Endothelial cell of umbilical vein (primary cell): Measurements from ENCODE around the gene GNAL. TPM values are rescaled to one million over a fixed set of nuclear protein-coding genes. Genes with fewer than 3 reads are reported as not detected.

ENCODE experiments used
- BruUV-seq: library from RNA; stranded (reverse); fragments of 400-500 nt; replicated peaks from 2 replicates; lab custom pipeline; 2021; lab: Mats Ljungman, UMichigan
- CTCF ChIA-PET: fragments of 300-600, 350-600 bp; sonication (Branson Sonifier 250); formaldehyde crosslinking; loops from one replicate; lab custom pipeline; 2021; ENCODE audit warnings: antibody characterized with exemption, inconsistent platforms; lab: Charles Lee
- POLR2A ChIA-PET: fragments of 300-600, 350-600 bp; sonication (Branson Sonifier 250); formaldehyde crosslinking; loops from one replicate; lab custom pipeline; 2021; ENCODE audit warnings: antibody characterized with exemption, inconsistent platforms; lab: Charles Lee
- DNase-seq: peaks from one replicate; pipeline ENCODE4 v3.0.0-alpha.2; 2011; ENCODE audit warnings: low read depth, low spot score
- FAIRE-seq: peaks from 2 replicates; lab custom pipeline; 2011; peaks lifted over from hg19 to GRCh38; lab: Jason Lieb, UNC
- H2AFZ ChIP-seq: 2 replicates; pipeline ENCODE4 v1.6.0; 2012; ENCODE audit warnings: low read depth, low read length, control low read depth, inconsistent platforms
- H3K27ac ChIP-seq: 2 replicates; pipeline ENCODE4 v1.5.1; 2011; ENCODE audit warnings: low read depth, mild to moderate bottlenecking, control low read depth, low read length, moderate library complexity; ENCODE audit not compliant: insufficient read depth
- H3K27me3 ChIP-seq, 2 experiments: 2 replicates each; pipeline versions ENCODE4 v1.6.0 to v1.6.1; 2011; ENCODE audit warnings: low read length in 2 of 2, mixed read lengths in 1 of 2; ENCODE audit not compliant: control insufficient read depth in 2 of 2, insufficient read depth in 2 of 2
- H3K36me3 ChIP-seq, 2 experiments: 2 replicates in 1 of 2; 3 replicates in 1 of 2; pipeline ENCODE4 v1.5.1; 2011; ENCODE audit warnings: low read length in 2 of 2, mild to moderate bottlenecking in 1 of 2, moderate library complexity in 1 of 2; ENCODE audit not compliant: control insufficient read depth in 2 of 2, insufficient read depth in 2 of 2; ENCODE audit errors: extremely low read depth in 1 of 2
- H3K4me1 ChIP-seq: 3 replicates; pipeline ENCODE4 v1.5.1; 2011; ENCODE audit warnings: mild to moderate bottlenecking, low read length; ENCODE audit not compliant: control insufficient read depth, insufficient read depth; ENCODE audit errors: extremely low read depth
- H3K4me2 ChIP-seq: 2 replicates; pipeline ENCODE4 v1.6.1; 2011; ENCODE audit warnings: low read length, control low read depth, mixed read lengths; ENCODE audit not compliant: insufficient read depth
- H3K4me3 ChIP-seq, 3 experiments: fragments of 200-600 bp in 1 of 3; sonication (generic), shearing (Covaris generic) in 1 of 3; replicated peaks in 1 of 3; 2 replicates each; pipeline ENCODE4 v1.5.1; 2011 to 2016; ENCODE audit warnings: control low read depth in 3 of 3, low read length in 3 of 3, mild to moderate bottlenecking in 2 of 3, inconsistent platforms in 1 of 3, low read depth in 1 of 3, moderate library complexity in 1 of 3; ENCODE audit not compliant: insufficient read depth in 1 of 3
- H3K79me2 ChIP-seq: 2 replicates; pipeline ENCODE4 v1.6.0; 2012; ENCODE audit warnings: low read length, inconsistent platforms; ENCODE audit not compliant: control insufficient read depth, insufficient read depth
- H3K9ac ChIP-seq: replicated peaks from 2 replicates; pipeline ENCODE3; 2011; ENCODE audit warnings: low read length, control low read depth; ENCODE audit not compliant: insufficient read depth; ENCODE audit errors: extremely low read depth
- H3K9me1 ChIP-seq: replicated peaks from 3 replicates; pipeline ENCODE4 v1.6.0; 2011; ENCODE audit warnings: mild to moderate bottlenecking, low read length; ENCODE audit not compliant: control insufficient read depth, insufficient read depth; ENCODE audit errors: extremely low read depth
- H3K9me3 ChIP-seq: replicated peaks from 2 replicates; pipeline ENCODE4 v1.5.1; 2012; ENCODE audit warnings: low read length, inconsistent platforms; ENCODE audit not compliant: control insufficient read depth, insufficient read depth
- H4K20me1 ChIP-seq: replicated peaks from 2 replicates; pipeline ENCODE3; 2011; ENCODE audit warnings: mild to moderate bottlenecking, low read length; ENCODE audit not compliant: control insufficient read depth, insufficient read depth; ENCODE audit errors: extremely low read depth
- CTCF ChIP-seq, 2 donors: IDR thresholded peaks; 1 replicate in 1 of 2; 2 replicates in 1 of 2; pipeline ENCODE4 v1.5.1; 2011; ENCODE audit warnings: low read length in 2 of 2, mild to moderate bottlenecking in 2 of 2, moderate library complexity in 2 of 2, control low read depth in 1 of 2, inconsistent platforms in 1 of 2, low read depth in 1 of 2; ENCODE audit not compliant: insufficient read depth in 1 of 2; ENCODE audit errors: extremely low read depth in 1 of 2
- EZH2 ChIP-seq: IDR thresholded peaks from 2 replicates; pipeline ENCODE4 v1.6.1; 2012; ENCODE audit warnings: borderline replicate concordance, low read depth, mild to moderate bottlenecking, moderate library complexity, low read length, inconsistent platforms; ENCODE audit not compliant: severe bottlenecking
- FOS ChIP-seq: IDR thresholded peaks from 2 replicates; pipeline ENCODE4 v1.6.1; 2011; ENCODE audit warnings: mild to moderate bottlenecking, low read length, moderate library complexity, borderline replicate concordance; ENCODE audit not compliant: insufficient read depth
- GATA2 ChIP-seq: IDR thresholded peaks from 2 replicates; pipeline ENCODE4 v1.7.0; 2011; ENCODE audit warnings: low read depth, mild to moderate bottlenecking, moderate library complexity, mixed read lengths, low read length; ENCODE audit not compliant: insufficient read length, insufficient read depth
- JUN ChIP-seq: IDR thresholded peaks from 2 replicates; pipeline ENCODE4 v1.6.1; 2011; ENCODE audit warnings: borderline replicate concordance, low read depth; ENCODE audit not compliant: insufficient read length, insufficient read depth
- MAX ChIP-seq: IDR thresholded peaks from 2 replicates; pipeline ENCODE4 v1.6.1; 2011; ENCODE audit not compliant: insufficient read depth, insufficient read length
- MYC ChIP-seq: IDR thresholded peaks from one replicate; pipeline ENCODE4 v1.6.1; 2011; ENCODE audit warnings: mild to moderate bottlenecking, low read depth, low read length
- POLR2A ChIP-seq: IDR thresholded peaks from 2 replicates; pipeline ENCODE4 v1.6.1; 2012; ENCODE audit warnings: low read depth, mild to moderate bottlenecking, control low read depth, low read length
- POLR2AphosphoS5 ChIP-seq: IDR thresholded peaks from 2 replicates; pipeline ENCODE4 v1.6.1; 2012; ENCODE audit warnings: low read depth, mild to moderate bottlenecking, control low read depth, low read length, moderate library complexity; ENCODE audit not compliant: insufficient read depth
- dilution Hi-C: fragments of 300-500 bp; cut with MboI; formaldehyde crosslinking; loops from one replicate; pipeline ENCODE4 v1.15.0; 2019; ENCODE audit warnings: low sequenced_read_pairs; ENCODE audit not compliant: extremely low pct_ligation_motif_present
- intact Hi-C: fragments of 100-400 bp; cut with micrococcal nuclease; formaldehyde crosslinking; loops from one replicate; pipeline ENCODE4 v1.10.0; 2022
- polyA plus RNA-seq, 4 experiments: library from polyadenylated mRNA; depleted of rRNA in 3 of 4; stranded (reverse) in 3 of 4; unstranded in 1 of 4; fragments of >200 nt; gene quantifications; 2 replicates each; pipeline versions ENCODE4 v1.2.1 to v1.2.3, GENCODE V29; 2011 to 2012; ENCODE audit warnings: missing spikeins in 1 of 4
- total RNA-seq: library from RNA; stranded (reverse); gene quantifications from 2 replicates; pipeline ENCODE4 v1.2.3, GENCODE V29; 2021

Gene GNAL
- total and polyA plus RNA-seq, 2 donors (not counting 3 experiments of a cell fraction or from before 2014, with no cell fraction given): 0.07 to 0.73 TPM

- peaks cover 22% of the 10 kb centered on the region for H3K4me1 ChIP-seq
- BruUV-seq: no TSS peak
- no peaks in the 10 kb centered on the region for H3K36me3 ChIP-seq
- FAIRE-seq (no peak), DNase-seq (no peak)
- H3K9me3 ChIP-seq: no peaks in the 10 kb centered on the region
- no peaks in the 10 kb centered on the region for H3K27me3 ChIP-seq
- no peak overlapping the region for H2AFZ ChIP-seq
- no peak for TF ChIP-seq POLR2A
- no peak for TF ChIP-seq GATA2
- TF ChIP-seq MYC: no peak
- no peak for TF ChIP-seq FOS
- TF ChIP-seq CTCF (IDR thresholded peaks at IDR 0.05; ENCODE audit: extremely low read depth in 1 of 2, insufficient read depth in 1 of 2, low read depth in 1 of 2, low read length in 2 of 2): no peak
- TF ChIP-seq MAX: no peak
- TF ChIP-seq POLR2AphosphoS5: no peak
- no peak for TF ChIP-seq JUN
- TF ChIP-seq EZH2: no peak
- H3K27ac ChIP-seq: no peak overlapping the region
- H3K9me1 ChIP-seq: no peaks in the 10 kb centered on the region
- no peak overlapping the region for H3K4me3 ChIP-seq
- no peak overlapping the region for H3K4me2 ChIP-seq
- POLR2A ChIA-PET: no interaction called here
- intact Hi-C loops: no loop called here
- dilution Hi-C loops: no loop called here
- H4K20me1 ChIP-seq: no peaks in the 10 kb centered on the region
- no peaks in the 10 kb centered on the region for H3K79me2 ChIP-seq
- no peak overlapping the region for H3K9ac ChIP-seq
- CTCF ChIA-PET: no interaction called here
Measured at GRCh38 chr18:11862468-11863137, 173.5 kb downstream of the GNAL start.
